ENCODE measurements around the gene IMPG2.

DNA sequence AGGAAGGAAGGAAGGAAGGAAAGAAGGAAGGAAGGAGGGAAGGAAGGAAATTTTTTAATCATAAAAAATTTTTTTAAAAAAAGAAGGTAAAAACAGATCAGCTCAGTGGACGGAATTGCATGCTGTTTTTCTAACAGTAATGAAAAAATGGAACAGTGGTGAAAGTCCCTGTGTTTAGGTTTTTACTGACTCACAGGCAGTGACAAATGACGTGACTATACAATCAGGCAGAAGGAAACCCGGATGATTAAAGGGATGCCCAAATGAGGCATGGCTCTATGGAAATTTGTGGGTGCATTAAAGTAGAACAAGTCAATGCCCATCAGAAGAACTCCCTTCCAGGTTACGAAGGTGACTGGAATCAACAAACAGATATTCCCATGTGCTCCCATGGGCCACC, 135.0 kb downstream of the IMPG2 start:
- no peak for TF ChIP-seq POLR2AphosphoS5 (IDR thresholded peaks at IDR 0.05; ENCODE audit: low read depth, low read length)
- no peak for TF ChIP-seq POLR2A (IDR thresholded peaks at IDR 0.05; ENCODE audit: low read depth, low read length)
- TF ChIP-seq TAF1 (IDR thresholded peaks at IDR 0.05; ENCODE audit: low read depth, low read length) = no peak
